Measurements from ENCODE around the gene IFNGR1. TPM values are rescaled to one million over a fixed set of nuclear protein-coding genes. Genes with fewer than 3 reads are reported as not detected.

Gene IFNGR1
- total RNA-seq, 2 donors from 2014 or later, result 23.7 to 30.2 TPM

GRCh38 chr6:137193256-137194070, 25.7 kb downstream of the IFNGR1 start:
- H3K27ac ChIP-seq (ENCODE audit: low read depth, low read length), result no peak overlapping the region
- peaks cover 32% of the 10 kb centered on the region for H3K9me3 ChIP-seq (ENCODE audit: control insufficient read depth, low read length)
- no peak overlapping the region for H3K4me3 ChIP-seq (ENCODE audit: low read length)
- TF ChIP-seq CTCF (conservative IDR thresholded peaks at IDR 0.05), result no peak
- Mint-ChIP-seq H3K4me3 (no peak overlapping the region), H3K9me3 (peaks cover 42% of the 10 kb centered on the region), H3K4me1 (no peaks in the 10 kb centered on the region), H3K27ac (no peak overlapping the region), H3K27me3 (ENCODE audit: insufficient read depth) (no peaks in the 10 kb centered on the region), H3K36me3 (ENCODE audit: low read depth) (peaks cover 21% of the 10 kb centered on the region)
- H3K4me1 ChIP-seq (ENCODE audit: control insufficient read depth, insufficient read depth, low read length), result no peaks in the 10 kb centered on the region
- no peaks in the 10 kb centered on the region for H3K27me3 ChIP-seq (ENCODE audit: control insufficient read depth, insufficient read depth, low read length, poor library complexity, severe bottlenecking)
- no peak for DNase-seq
- H3K9ac ChIP-seq (ENCODE audit: extremely low read depth, low read length, poor library complexity, severe bottlenecking), result no peak overlapping the region
- WGBS, 2 experiments (ENCODE audit: insufficient coverage in 1 of 2, insufficient read length in 1 of 2), result 85 to 88% methylated on average over 2 to 5 of the region's 5 CpGs
- peaks cover 21% of the 10 kb centered on the region for H3K36me3 ChIP-seq (ENCODE audit: control insufficient read depth, insufficient read depth, low read length)

- no peak overlapping the region for H3K27ac Mint-ChIP-seq
- peaks cover 44% of the 10 kb centered on the region for H3K9me3 Mint-ChIP-seq
- WGBS, 2 experiments (ENCODE audit: insufficient coverage in 1 of 2, insufficient read length in 1 of 2), result 81 to 100% methylated on average over 1 of the region's 4 CpGs
- no peaks in the 10 kb centered on the region for H3K4me1 Mint-ChIP-seq
- no peak for DNase-seq
- peaks cover 15% of the 10 kb centered on the region for H3K36me3 Mint-ChIP-seq (ENCODE audit: low read depth)
- no peak overlapping the region for H3K4me3 ChIP-seq (ENCODE audit: low read length)
- no peaks in the 10 kb centered on the region for H3K4me1 ChIP-seq (ENCODE audit: control insufficient read depth, insufficient read depth, low read length)
- H3K9ac ChIP-seq (ENCODE audit: extremely low read depth, low read length, poor library complexity, severe bottlenecking), result no peak overlapping the region
- H3K27me3 ChIP-seq (ENCODE audit: control insufficient read depth, insufficient read depth, low read length, poor library complexity, severe bottlenecking), result no peaks in the 10 kb centered on the region
- no peaks in the 10 kb centered on the region for H3K27me3 Mint-ChIP-seq (ENCODE audit: insufficient read depth)
- H3K27ac ChIP-seq (ENCODE audit: low read depth, low read length), result no peak overlapping the region
- peaks cover 32% of the 10 kb centered on the region for H3K9me3 ChIP-seq (ENCODE audit: control insufficient read depth, low read length)
- TF ChIP-seq CTCF (conservative IDR thresholded peaks at IDR 0.05), result no peak
- no peak overlapping the region for H3K4me3 Mint-ChIP-seq
- H3K36me3 ChIP-seq (ENCODE audit: control insufficient read depth, insufficient read depth, low read length), result peaks cover 14% of the 10 kb centered on the region
These were observed 26.4 kb downstream of the IFNGR1 start for GRCh38 chr6:137192821-137193220.

- H3K4me1 ChIP-seq (ENCODE audit: control insufficient read depth, insufficient read depth, low read length), result no peaks in the 10 kb centered on the region
- peaks cover 4% of the 10 kb centered on the region for H3K36me3 ChIP-seq (ENCODE audit: control insufficient read depth, insufficient read depth, low read length)
- H3K9me3 ChIP-seq (ENCODE audit: control insufficient read depth, low read length), result peaks cover 39% of the 10 kb centered on the region
- DNase-seq, result no peak
- Mint-ChIP-seq H3K4me1 (no peaks in the 10 kb centered on the region), H3K9me3 (peaks cover 52% of the 10 kb centered on the region), H3K36me3 (ENCODE audit: low read depth) (peaks cover 8% of the 10 kb centered on the region), H3K27me3 (ENCODE audit: insufficient read depth) (no peaks in the 10 kb centered on the region), H3K27ac (no peak overlapping the region), H3K4me3 (no peak overlapping the region)
- H3K27me3 ChIP-seq (ENCODE audit: control insufficient read depth, insufficient read depth, low read length, poor library complexity, severe bottlenecking), result no peaks in the 10 kb centered on the region
- H3K27ac ChIP-seq (ENCODE audit: low read depth, low read length), result no peak overlapping the region
- no peak for TF ChIP-seq CTCF (conservative IDR thresholded peaks at IDR 0.05)
- no peak overlapping the region for H3K9ac ChIP-seq (ENCODE audit: extremely low read depth, low read length, poor library complexity, severe bottlenecking)
- 97% methylated on average over 1 of the region's 1 CpG; no CpG with 5 or more reads in 1 of the 2 experiments for WGBS, 2 experiments (ENCODE audit: insufficient coverage in 1 of 2, insufficient read length in 1 of 2)
- no peak overlapping the region for H3K4me3 ChIP-seq (ENCODE audit: low read length)
These were observed 27.5 kb downstream of the IFNGR1 start for GRCh38 chr6:137191670-137192069.
